HCT116 (cell line): ENCODE data around the gene CROCC. TPM values are rescaled to one million over a fixed set of nuclear protein-coding genes. Genes with fewer than 3 reads are reported as not detected.
"Not testable (repeated sequence)": the region's sequence is repeated elsewhere in the genome, so short reads cannot be mapped to it uniquely, and the experiment has no call there.

Experiments used
- ATAC-seq: fragments of 200-7000 bp; cut with Tn5 transposase; 2 replicates; pipeline ENCODE4 v1.9.1; 2020; ENCODE audit warnings: mild to moderate bottlenecking, moderate library complexity
- BruUV-seq: library from RNA; stranded (reverse); fragments of 400-500 nt; replicated peaks from 2 replicates; lab custom pipeline; 2021; lab: Mats Ljungman, UMichigan
- CTCF ChIA-PET: fragments of 300-600 bp; sonication (Branson Sonifier 250); formaldehyde crosslinking; loops from one replicate; lab custom pipeline; 2021; ENCODE audit warnings: antibody characterized with exemption; lab: Charles Lee
- POLR2A ChIA-PET: fragments of 300-600, 350-600 bp; sonication (Branson Sonifier 250); formaldehyde crosslinking; loops from one replicate; lab custom pipeline; 2021; ENCODE audit warnings: antibody characterized with exemption; lab: Charles Lee
- RAD21 ChIA-PET, 2 experiments: fragments of 300-600 bp; sonication (Branson Sonifier 250); formaldehyde crosslinking; loops; one replicate each; lab custom pipeline; 2023; ENCODE audit warnings: low total read pairs in 2 of 2; ENCODE audit not compliant: uncharacterized antibody in 2 of 2, unreplicated experiment in 2 of 2, low non-redundant PET in 1 of 2; lab: Charles Lee
- DNase-seq: peaks from one replicate; pipeline ENCODE4 v3.0.0-alpha.2; 2010; ENCODE audit warnings: low read depth, low spot score
- H2AFZ ChIP-seq: fragments of 200-600 bp; shearing (Covaris generic), sonication (generic); 2 replicates; pipeline ENCODE4 v1.6.1; 2017; ENCODE audit warnings: low read depth, mixed run types, mixed read lengths, antibody characterized with exemption, low read length; ENCODE audit not compliant: poor library complexity, severe bottlenecking
- H3K27ac ChIP-seq: 2 replicates; pipeline ENCODE4 v1.5.1; 2012; ENCODE audit warnings: low read depth, low read length
- H3K27me3 ChIP-seq: fragments of 200-600 bp; sonication (generic); 2 replicates; pipeline ENCODE4 v1.6.1; 2016; ENCODE audit warnings: mixed run types, low read length, mixed read lengths; ENCODE audit not compliant: insufficient read depth
- H3K36me3 ChIP-seq, 2 experiments: fragments of 200-500 bp in 1 of 2; fragments of 200-600 bp in 1 of 2; sonication (Bioruptor generic) in 1 of 2; sonication (generic) in 1 of 2; 2 replicates each; pipeline versions ENCODE4 v1.5.1 to v1.6.1; 2014 to 2016; ENCODE audit warnings: low read length in 2 of 2, inconsistent platforms in 1 of 2, mixed read lengths in 1 of 2, mixed run types in 1 of 2; ENCODE audit not compliant: insufficient read depth in 2 of 2, control insufficient read depth in 1 of 2
- H3K4me1 ChIP-seq, 2 experiments: fragments of 200-600 bp in 1 of 2; sonication (generic) in 1 of 2; 2 replicates each; pipeline versions ENCODE4 v1.5.1 to v1.6.1; 2012 to 2017; ENCODE audit warnings: low read length in 2 of 2, inconsistent platforms in 1 of 2, mild to moderate bottlenecking in 1 of 2, mixed read lengths in 1 of 2, mixed run types in 1 of 2, moderate library complexity in 1 of 2; ENCODE audit not compliant: insufficient read depth in 2 of 2, control insufficient read depth in 1 of 2
- H3K4me2 ChIP-seq: fragments of 200-600 bp; sonication (generic); 2 replicates; pipeline ENCODE4 v1.6.1; 2017; ENCODE audit warnings: mixed run types, low read length, mixed read lengths
- H3K4me3 ChIP-seq, 2 experiments: fragments of 200-600 bp in 1 of 2; sonication (generic) in 1 of 2; replicated peaks in 1 of 2; 2 replicates each; pipeline ENCODE4 v1.5.1; 2011 to 2016; ENCODE audit warnings: low read length in 2 of 2, control low read depth in 1 of 2, low read depth in 1 of 2, mild to moderate bottlenecking in 1 of 2, mixed read lengths in 1 of 2, mixed run types in 1 of 2
- H3K79me2 ChIP-seq: fragments of 200-600 bp; sonication (generic); 2 replicates; pipeline ENCODE4 v1.6.1; 2017; ENCODE audit warnings: mild to moderate bottlenecking, mixed run types, low read length, moderate library complexity, mixed read lengths; ENCODE audit not compliant: insufficient read depth
- H3K9ac ChIP-seq: fragments of 200-600 bp; sonication (generic); 2 replicates; pipeline ENCODE4 v1.6.1; 2016; ENCODE audit warnings: low read length, mixed read lengths
- H3K9me2 ChIP-seq: fragments of 200-600 bp; sonication (generic), shearing (Covaris generic); 2 replicates; pipeline ENCODE4 v1.6.1; 2017; ENCODE audit warnings: mixed run types, mild to moderate bottlenecking, moderate library complexity; ENCODE audit not compliant: insufficient read depth
- H3K9me3 ChIP-seq, 2 experiments: fragments of 200-500 bp in 1 of 2; fragments of 200-600 bp in 1 of 2; sonication (Bioruptor generic) in 1 of 2; sonication (generic) in 1 of 2; 2 replicates each; pipeline ENCODE4 v1.6.1; 2014 to 2017; ENCODE audit warnings: low read length in 2 of 2, mixed read lengths in 2 of 2, inconsistent platforms in 1 of 2, low read depth in 1 of 2, mild to moderate bottlenecking in 1 of 2, mixed run types in 1 of 2, moderate library complexity in 1 of 2; ENCODE audit not compliant: control insufficient read depth in 1 of 2, insufficient read depth in 1 of 2
- H4K20me1 ChIP-seq: fragments of 200-600 bp; sonication (generic), shearing (Covaris generic); 2 replicates; pipeline ENCODE4 v1.6.1; 2017; ENCODE audit warnings: mixed run types, mild to moderate bottlenecking, moderate library complexity; ENCODE audit not compliant: insufficient read depth
- EZH2 ChIP-seq: fragments of 200-600 bp; sonication (generic); IDR thresholded peaks from 2 replicates; pipeline ENCODE4 v1.6.1; 2017; ENCODE audit warnings: antibody characterized with exemption, mixed run types
- JUND ChIP-seq: IDR thresholded peaks from 2 replicates; pipeline ENCODE4 v1.6.1; 2012
- POLR2A ChIP-seq: IDR thresholded peaks from 2 replicates; pipeline ENCODE4 v1.7.0; 2011; ENCODE audit warnings: borderline replicate concordance; ENCODE audit not compliant: insufficient read depth, insufficient read length; ENCODE audit errors: extremely low read depth
- SIN3A ChIP-seq: IDR thresholded peaks from 2 replicates; pipeline ENCODE4 v1.6.1; 2012; ENCODE audit warnings: low read depth
- SP1 ChIP-seq: IDR thresholded peaks from 2 replicates; pipeline ENCODE4 v1.6.1; 2012; ENCODE audit warnings: low read depth
- SRF ChIP-seq: IDR thresholded peaks from 2 replicates; pipeline ENCODE4 v1.6.1; 2012; ENCODE audit warnings: low read depth
- TCF7L2 ChIP-seq: IDR thresholded peaks from 2 replicates; pipeline ENCODE4 v1.7.0; 2011; ENCODE audit warnings: borderline replicate concordance, inconsistent platforms; ENCODE audit not compliant: insufficient read depth, insufficient read length; ENCODE audit errors: extremely low read depth
- ZFX ChIP-seq: fragments of 450-650 bp; IDR thresholded peaks from 2 replicates; pipeline ENCODE4 v1.6.1; 2017
- ZNF274 ChIP-seq: fragments of 200-500 bp; sonication (Bioruptor generic); IDR thresholded peaks from 2 replicates; pipeline ENCODE4 v1.6.1; 2014; ENCODE audit warnings: mild to moderate bottlenecking, low read depth, low read length, inconsistent platforms
- intact Hi-C: fragments of 100-400 bp; cut with micrococcal nuclease; formaldehyde crosslinking; loops from 2 replicates; pipeline ENCODE4 v1.10.0; 2022
- total RNA-seq: library from RNA; stranded (reverse); gene quantifications from one replicate; pipeline ENCODE4 v1.2.1, GENCODE V29; 2021; ENCODE audit not compliant: unreplicated experiment
- TF ChIP-seq, protein P1 (sequence below), 3 experiments: fragments of 200-600 bp in 1 of 3; sonication (generic) in 1 of 3; IDR thresholded peaks in 2 of 3; conservative IDR thresholded peaks in 1 of 3; 2 replicates each; pipeline ENCODE4 v1.5.1; 2012 to 2017; ENCODE audit warnings: low read depth in 2 of 3, low read length in 2 of 3, antibody characterized with exemption in 1 of 3, borderline replicate concordance in 1 of 3, control low read depth in 1 of 3, mild to moderate bottlenecking in 1 of 3, mixed read lengths in 1 of 3, mixed run types in 1 of 3, moderate library complexity in 1 of 3; ENCODE audit not compliant: insufficient read depth in 1 of 3
- TF ChIP-seq, protein P2 (sequence below): IDR thresholded peaks from 2 replicates; pipeline ENCODE4 v1.6.1; 2012; ENCODE audit warnings: low read depth
- TF ChIP-seq, protein P3 (sequence below): IDR thresholded peaks from 2 replicates; pipeline ENCODE4 v1.6.1; 2012

Gene CROCC
- total RNA-seq, 1 experiment from 2014 or later, result 30.1 TPM

DNA sequence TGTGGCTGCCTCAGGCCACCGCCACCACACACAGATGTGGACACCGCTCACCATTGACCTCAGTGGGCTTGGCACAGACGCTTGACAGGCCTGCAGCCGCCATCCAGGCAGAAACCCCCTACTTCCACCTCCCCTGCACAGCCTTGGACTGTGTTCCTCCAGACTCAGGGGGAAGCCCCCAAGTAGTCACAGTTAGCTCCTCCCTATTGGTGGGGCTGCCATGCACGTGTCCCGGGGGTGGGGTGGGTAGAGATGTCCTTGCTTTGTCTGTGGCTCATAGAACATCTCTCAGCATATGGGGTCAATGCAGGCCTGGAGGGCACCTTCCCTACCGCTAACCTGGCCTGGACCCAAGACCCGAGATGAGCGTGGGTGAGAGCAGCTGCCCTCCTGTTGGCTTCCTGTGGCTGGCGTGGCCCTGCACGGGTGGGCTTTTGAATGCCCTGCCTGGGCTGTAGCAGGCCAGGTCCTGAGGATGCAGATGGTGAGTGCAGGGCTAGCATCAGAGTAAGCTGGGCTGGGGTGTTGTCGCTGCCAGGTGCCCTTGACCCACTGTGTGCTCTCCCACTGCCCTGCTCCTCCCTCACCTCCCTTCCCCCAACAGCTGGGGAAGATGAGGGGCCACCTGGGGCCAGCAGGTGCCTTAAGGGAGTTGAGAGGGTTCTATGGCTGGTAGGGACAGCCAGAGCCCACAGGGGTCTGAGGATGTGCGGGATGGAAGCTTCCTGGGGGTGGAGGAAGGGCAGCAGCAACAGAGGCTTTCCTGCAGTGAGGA, 6.2 kb downstream of the CROCC start:
- POLR2A ChIA-PET, result no interaction called here
- H4K20me1 ChIP-seq, result no peaks in the 10 kb centered on the region
- CTCF ChIA-PET, result no interaction called here
- RAD21 ChIA-PET, result no interaction called here
- no peak overlapping the region for H3K9ac ChIP-seq
- DNase-seq (no peak), ATAC-seq (no peak)
- no peak overlapping the region; the same call in 1 of the 2 replicates for H3K27ac ChIP-seq
- no peak overlapping the region for H3K4me3 ChIP-seq
- TF ChIP-seq, protein P1, sequence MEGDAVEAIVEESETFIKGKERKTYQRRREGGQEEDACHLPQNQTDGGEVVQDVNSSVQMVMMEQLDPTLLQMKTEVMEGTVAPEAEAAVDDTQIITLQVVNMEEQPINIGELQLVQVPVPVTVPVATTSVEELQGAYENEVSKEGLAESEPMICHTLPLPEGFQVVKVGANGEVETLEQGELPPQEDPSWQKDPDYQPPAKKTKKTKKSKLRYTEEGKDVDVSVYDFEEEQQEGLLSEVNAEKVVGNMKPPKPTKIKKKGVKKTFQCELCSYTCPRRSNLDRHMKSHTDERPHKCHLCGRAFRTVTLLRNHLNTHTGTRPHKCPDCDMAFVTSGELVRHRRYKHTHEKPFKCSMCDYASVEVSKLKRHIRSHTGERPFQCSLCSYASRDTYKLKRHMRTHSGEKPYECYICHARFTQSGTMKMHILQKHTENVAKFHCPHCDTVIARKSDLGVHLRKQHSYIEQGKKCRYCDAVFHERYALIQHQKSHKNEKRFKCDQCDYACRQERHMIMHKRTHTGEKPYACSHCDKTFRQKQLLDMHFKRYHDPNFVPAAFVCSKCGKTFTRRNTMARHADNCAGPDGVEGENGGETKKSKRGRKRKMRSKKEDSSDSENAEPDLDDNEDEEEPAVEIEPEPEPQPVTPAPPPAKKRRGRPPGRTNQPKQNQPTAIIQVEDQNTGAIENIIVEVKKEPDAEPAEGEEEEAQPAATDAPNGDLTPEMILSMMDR (IDR thresholded peaks at IDR 0.05 in 2 of 3, conservative IDR thresholded peaks at IDR 0.05 in 1 of 3; ENCODE audit: borderline replicate concordance in 1 of 3, insufficient read depth in 1 of 3, low read depth in 2 of 3, low read length in 2 of 3), result no peak
- TF ChIP-seq SRF (no peak), JUND (no peak), ZFX (no peak), EZH2 (no peak), TCF7L2 (no peak), ZNF274 (no peak), POLR2A (no peak), SIN3A (no peak), SP1 (no peak)
- TF ChIP-seq, protein P2, sequence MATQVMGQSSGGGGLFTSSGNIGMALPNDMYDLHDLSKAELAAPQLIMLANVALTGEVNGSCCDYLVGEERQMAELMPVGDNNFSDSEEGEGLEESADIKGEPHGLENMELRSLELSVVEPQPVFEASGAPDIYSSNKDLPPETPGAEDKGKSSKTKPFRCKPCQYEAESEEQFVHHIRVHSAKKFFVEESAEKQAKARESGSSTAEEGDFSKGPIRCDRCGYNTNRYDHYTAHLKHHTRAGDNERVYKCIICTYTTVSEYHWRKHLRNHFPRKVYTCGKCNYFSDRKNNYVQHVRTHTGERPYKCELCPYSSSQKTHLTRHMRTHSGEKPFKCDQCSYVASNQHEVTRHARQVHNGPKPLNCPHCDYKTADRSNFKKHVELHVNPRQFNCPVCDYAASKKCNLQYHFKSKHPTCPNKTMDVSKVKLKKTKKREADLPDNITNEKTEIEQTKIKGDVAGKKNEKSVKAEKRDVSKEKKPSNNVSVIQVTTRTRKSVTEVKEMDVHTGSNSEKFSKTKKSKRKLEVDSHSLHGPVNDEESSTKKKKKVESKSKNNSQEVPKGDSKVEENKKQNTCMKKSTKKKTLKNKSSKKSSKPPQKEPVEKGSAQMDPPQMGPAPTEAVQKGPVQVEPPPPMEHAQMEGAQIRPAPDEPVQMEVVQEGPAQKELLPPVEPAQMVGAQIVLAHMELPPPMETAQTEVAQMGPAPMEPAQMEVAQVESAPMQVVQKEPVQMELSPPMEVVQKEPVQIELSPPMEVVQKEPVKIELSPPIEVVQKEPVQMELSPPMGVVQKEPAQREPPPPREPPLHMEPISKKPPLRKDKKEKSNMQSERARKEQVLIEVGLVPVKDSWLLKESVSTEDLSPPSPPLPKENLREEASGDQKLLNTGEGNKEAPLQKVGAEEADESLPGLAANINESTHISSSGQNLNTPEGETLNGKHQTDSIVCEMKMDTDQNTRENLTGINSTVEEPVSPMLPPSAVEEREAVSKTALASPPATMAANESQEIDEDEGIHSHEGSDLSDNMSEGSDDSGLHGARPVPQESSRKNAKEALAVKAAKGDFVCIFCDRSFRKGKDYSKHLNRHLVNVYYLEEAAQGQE, result no peak
- TF ChIP-seq, protein P3, sequence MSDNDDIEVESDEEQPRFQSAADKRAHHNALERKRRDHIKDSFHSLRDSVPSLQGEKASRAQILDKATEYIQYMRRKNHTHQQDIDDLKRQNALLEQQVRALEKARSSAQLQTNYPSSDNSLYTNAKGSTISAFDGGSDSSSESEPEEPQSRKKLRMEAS, result no peak
- H3K79me2 ChIP-seq, result no peaks in the 10 kb centered on the region
- intact Hi-C loops, result no loop called here
- no peaks in the 10 kb centered on the region for H3K9me2 ChIP-seq
- H3K36me3 ChIP-seq, result no peaks in the 10 kb centered on the region
- no peak overlapping the region for H3K4me2 ChIP-seq
- H2AFZ ChIP-seq, result no peak overlapping the region
- no peaks in the 10 kb centered on the region for H3K9me3 ChIP-seq
- BruUV-seq, result no TSS peak
- H3K4me1 ChIP-seq, result peaks cover 2 to 6% of the 10 kb centered on the region in 2 experiments; a peak in 2 of 4 replicates
- no peaks in the 10 kb centered on the region for H3K27me3 ChIP-seq

DNA sequence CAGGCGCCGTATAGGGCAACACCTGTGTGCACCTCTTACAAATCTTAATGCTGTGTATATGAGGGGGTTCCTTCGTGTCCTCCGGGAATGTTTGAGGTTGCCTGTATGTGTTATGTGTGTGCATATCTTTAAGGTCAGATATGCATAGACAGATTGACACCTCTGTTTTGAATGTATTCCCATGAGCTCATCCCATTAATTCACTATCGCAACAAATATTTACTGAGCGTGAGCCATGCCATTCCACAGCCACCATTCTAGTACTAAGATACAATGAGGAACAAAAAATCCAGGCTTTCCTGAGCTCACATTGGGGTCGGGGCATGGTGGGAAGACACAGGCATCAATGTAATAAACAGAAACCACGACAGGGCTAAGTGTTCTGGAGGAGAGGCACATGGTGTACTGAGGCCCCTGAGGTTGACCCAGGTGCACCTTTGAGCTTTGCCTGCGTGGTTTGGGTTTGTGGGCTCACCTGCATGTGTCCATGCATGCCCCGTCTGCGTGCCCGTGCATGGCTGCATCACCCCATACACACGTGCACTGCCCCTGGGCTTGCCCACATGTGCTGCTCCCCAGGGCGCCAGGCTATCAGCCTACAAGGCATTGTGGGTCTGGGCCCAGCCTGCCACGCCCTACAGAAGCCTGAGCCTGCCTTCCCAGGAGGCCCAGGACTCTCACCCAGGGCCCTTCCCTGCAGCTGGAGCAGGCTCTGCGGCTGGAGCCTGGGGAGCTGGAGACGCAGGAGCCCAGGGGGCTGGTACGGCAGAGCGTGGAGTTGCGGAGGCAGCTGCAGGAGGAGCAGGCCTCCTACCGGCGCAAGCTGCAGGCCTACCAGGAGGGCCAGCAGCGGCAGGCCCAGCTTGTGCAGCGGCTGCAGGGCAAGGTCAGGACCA, 7.7 kb downstream of the CROCC start:
- H2AFZ ChIP-seq, POLR2A ChIA-PET, H3K79me2 ChIP-seq, H3K27me3 ChIP-seq, H3K4me3 ChIP-seq, H3K9ac ChIP-seq, CTCF ChIA-PET, DNase-seq, intact Hi-C loops, H3K9me2 ChIP-seq, BruUV-seq, H3K4me2 ChIP-seq, H3K4me1 ChIP-seq, H4K20me1 ChIP-seq, H3K9me3 ChIP-seq, RAD21 ChIA-PET, H3K36me3 ChIP-seq, H3K27ac ChIP-seq: not testable (repeated sequence)
- ATAC-seq, result peak; percentile 41
